ENCODE data around the gene COX6A1.
"Not testable (repeated sequence)": the region's sequence is repeated elsewhere in the genome, so short reads cannot be mapped to it uniquely, and the experiment has no call there.

The COX6A1 gene

DNA sequence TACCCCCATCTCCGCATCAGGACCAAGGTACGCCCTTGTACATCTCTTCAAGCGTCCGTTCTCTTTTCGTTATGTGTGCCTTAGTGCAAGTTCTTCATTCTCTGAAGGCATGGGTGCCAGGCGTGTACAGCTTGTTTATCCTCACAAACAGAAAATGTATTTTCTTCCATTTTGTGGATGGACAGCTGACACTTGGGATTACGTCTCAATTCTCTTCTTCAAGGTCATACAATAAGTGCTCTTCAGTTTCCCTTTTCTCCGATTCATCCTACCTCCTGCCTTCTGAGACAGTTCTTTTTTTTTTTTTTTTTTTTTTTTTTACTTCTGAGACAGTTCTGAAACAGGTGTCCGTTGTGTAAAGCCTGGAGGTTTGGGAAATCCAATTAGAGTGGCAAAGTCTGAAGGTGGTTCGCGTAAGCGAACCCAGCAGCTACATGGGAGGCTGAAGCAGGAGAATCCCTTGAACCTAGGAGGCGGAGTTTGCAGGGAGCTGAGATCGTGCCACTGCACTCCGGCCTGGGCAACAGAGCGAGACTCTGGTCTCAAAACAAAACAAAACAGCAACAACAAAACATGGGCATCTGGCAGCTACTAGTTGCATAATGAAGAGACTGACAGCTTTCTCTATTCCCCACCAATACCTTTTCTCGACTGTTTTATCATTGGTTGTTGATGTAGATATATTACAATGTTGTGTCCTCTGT lies 734 bp downstream of the COX6A1 start:
- in situ Hi-C loops (cut with HindIII; ENCODE audit: low pct_unique_long_range_greater_than_20kb, low sequenced_read_pairs) = no loop called here
- no peak for DNase-seq (ENCODE audit: low read depth in 1 of 2, low spot score in 1 of 2)
- no peak for TF ChIP-seq JUND (IDR thresholded peaks at IDR 0.05; ENCODE audit: low read depth)

DNA sequence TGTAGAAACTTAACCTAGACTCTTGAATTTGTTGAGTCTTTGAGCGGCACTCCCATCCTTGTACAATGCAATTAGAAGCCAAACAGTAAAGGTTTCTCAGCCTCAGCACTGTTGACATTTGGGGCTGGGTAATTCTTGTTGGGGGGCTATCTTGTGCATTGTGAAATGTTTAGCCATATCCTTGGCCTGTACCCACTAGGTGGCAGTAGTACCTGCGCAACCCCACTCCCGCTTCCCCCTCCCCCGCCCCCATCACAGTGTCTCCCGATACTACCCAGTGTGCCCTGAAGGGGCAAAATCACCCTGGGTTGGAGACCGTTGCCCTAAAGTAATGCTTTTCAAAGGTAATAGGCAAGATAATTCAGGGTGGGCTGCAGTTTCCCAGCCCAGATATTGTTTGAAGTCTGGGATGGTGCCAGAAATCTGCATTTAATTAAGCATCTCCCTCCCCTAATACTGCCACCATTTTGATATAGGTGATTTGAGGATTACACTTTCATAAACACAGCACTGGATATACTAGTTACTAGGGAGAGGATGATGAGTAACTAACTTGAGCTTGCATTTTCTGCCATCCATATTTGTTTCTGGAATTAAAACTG lies 1.8 kb downstream of the COX6A1 start:
- in situ Hi-C loops (cut with HindIII; ENCODE audit: low pct_unique_long_range_greater_than_20kb, low sequenced_read_pairs) = no loop called here
- no peak for TF ChIP-seq JUND (IDR thresholded peaks at IDR 0.05; ENCODE audit: low read depth)
- DNase-seq (ENCODE audit: low read depth in 1 of 2, low spot score in 1 of 2) = peak; percentile 74 to 79

DNA sequence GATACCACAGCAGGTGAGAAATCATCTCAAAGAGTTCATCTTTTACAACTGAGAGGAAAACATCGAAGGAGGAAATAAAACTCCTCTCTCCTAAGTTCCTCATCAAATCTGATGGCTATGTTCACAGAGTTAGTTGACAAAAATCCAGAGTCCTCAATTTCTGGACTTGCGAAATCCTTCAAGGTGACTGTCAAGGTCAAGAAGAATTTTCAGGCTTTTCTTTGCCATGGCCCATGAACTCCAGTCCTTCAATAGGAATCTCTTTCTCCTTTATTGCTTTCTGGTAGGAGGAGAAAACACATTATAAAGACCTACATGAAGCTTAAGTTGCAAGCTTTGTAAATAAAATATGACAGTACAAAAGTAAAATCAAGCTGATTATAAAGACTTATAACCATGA lies 6.8 kb downstream of the COX6A1 start:
- TF ChIP-seq JUND (IDR thresholded peaks at IDR 0.05; ENCODE audit: low read depth) = no peak
- in situ Hi-C loops (cut with HindIII; ENCODE audit: low pct_unique_long_range_greater_than_20kb, low sequenced_read_pairs) = no loop called here
- no peak for DNase-seq (ENCODE audit: low read depth in 1 of 2, low spot score in 1 of 2)

DNA sequence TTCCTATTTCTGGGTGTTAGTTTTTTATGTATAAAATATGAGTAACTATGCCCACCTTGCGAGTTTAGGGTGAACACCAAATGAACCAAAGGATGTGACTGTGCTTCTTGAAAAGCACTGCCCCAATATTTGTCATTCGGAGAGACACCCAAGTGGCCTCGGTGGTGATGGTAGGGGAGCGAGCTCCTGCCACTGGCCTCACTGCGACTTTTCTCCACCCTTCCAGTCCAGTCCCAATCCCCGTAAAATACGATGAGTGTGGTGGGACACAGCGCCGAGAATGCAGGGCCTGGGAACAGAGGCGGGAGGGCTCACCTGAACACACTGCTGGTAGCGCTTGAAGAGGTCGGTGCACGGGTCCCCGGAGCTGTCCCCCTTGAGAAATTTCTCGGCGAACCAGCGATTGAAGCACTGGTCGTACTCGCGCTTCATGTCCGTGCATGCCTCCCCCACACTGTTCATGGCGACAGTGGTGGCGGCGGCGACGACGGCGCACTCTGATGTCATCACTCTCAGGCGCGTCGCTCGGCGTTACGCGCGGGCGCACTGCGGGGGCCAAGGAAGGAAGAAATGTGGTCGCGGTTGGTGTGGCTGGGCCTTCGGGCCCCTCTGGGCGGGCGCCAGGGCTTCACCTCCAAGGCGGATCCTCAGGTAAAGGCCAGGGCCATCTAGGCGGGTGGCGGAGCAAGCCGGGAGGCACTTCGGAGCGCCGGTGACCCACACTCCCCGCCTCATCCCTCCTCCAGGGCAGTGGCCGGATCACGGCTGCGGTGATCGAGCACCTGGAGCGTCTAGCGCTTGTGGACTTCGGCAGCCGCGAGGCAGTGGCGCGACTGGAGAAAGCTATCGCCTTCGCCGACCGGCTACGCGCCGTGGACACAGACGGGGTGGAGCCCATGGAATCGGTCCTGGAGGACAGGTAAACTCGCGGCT lies 8.3 kb downstream of the COX6A1 start, which contains the start of the genes GATC and TRIAP1:
Gene GATC (plus strand): TSS at position 534 of the 933 bp plus-strand sequence. CDS start 37 bp downstream, at position 571.
Gene TRIAP1 (minus strand): TSS at position 474 of the 933 bp plus-strand sequence. CDS start 12 bp downstream, at position 462.
- in situ Hi-C loops (cut with HindIII; ENCODE audit: low pct_unique_long_range_greater_than_20kb, low sequenced_read_pairs) = no loop called here
- DNase-seq (ENCODE audit: low read depth in 1 of 2, low spot score in 1 of 2) = peak; percentile 67 to 92
- TF ChIP-seq JUND (IDR thresholded peaks at IDR 0.05; ENCODE audit: low read depth) = no peak

DNA sequence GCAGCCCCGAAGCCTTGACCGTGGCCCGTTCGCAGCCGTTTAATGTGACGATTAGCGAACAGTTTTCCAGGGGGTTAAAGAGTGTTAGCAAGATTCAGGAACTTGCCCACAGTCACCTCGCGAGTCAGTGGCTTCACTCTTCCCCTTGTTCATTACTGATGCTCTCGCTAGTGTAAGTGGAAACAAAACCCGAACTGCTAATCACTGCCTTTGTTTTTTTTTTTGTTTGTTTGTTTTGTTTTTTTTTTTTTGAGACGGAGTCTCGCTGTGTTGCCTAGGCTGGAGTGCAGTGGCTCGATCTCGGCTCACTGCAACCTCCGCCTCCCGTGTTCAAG lies 8.9 kb downstream of the COX6A1 start:
- in situ Hi-C loops (cut with HindIII; ENCODE audit: low pct_unique_long_range_greater_than_20kb, low sequenced_read_pairs) = not testable (repeated sequence)

DNA sequence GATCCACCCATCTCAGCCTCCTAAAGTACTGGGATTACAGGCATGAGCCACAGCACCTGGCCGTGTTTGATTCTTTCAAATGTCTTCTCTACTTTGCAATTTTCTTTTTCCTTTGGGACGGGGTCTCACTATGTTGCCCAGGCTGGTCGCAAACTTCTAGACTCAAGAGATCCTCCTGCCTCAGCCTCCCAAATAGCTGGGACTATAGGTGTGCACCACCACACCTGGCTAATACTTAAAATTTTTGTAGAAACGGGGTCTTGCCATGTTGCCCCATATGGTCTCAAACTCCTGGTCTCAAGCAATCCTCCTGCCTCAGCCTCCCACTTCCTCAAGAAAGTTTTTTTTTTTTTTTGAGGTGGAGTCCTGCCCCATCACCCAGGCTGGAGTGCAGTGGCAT lies 10.1 kb downstream of the COX6A1 start:
- in situ Hi-C loops (cut with HindIII; ENCODE audit: low pct_unique_long_range_greater_than_20kb, low sequenced_read_pairs) = no loop called here
- DNase-seq (ENCODE audit: low read depth in 1 of 2, low spot score in 1 of 2) = no peak

More for the DNA sequence above, 8.9 kb downstream of the COX6A1 start:
- not testable (repeated sequence) for DNase-seq (ENCODE audit: low read depth in 1 of 2, low spot score in 1 of 2)

DNA sequence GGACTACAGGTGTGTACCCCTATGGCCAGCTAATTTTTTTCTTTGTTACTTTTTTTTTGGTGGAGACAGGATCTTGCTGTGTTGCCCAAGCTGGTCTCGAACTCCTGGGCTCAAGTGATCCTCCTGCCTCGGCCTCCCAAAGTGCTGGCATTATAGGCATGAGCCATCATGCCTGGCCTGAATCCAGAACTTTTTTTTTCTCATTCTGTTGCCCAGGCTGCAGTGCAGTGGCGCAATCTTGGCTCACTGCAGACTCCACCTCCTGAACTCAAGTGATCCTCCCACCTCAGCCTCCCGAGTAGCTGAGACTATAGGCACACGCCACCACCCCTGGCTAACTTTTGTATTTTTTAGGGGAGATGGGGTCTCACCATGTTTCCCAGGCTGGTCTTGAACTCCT lies 14.6 kb downstream of the COX6A1 start:
- DNase-seq (ENCODE audit: low read depth in 1 of 2, low spot score in 1 of 2); in situ Hi-C loops (cut with HindIII; ENCODE audit: low pct_unique_long_range_greater_than_20kb, low sequenced_read_pairs): not testable (repeated sequence)

More for the DNA sequence above, 10.1 kb downstream of the COX6A1 start:
- no peak for TF ChIP-seq JUND (IDR thresholded peaks at IDR 0.05; ENCODE audit: low read depth)

DNA sequence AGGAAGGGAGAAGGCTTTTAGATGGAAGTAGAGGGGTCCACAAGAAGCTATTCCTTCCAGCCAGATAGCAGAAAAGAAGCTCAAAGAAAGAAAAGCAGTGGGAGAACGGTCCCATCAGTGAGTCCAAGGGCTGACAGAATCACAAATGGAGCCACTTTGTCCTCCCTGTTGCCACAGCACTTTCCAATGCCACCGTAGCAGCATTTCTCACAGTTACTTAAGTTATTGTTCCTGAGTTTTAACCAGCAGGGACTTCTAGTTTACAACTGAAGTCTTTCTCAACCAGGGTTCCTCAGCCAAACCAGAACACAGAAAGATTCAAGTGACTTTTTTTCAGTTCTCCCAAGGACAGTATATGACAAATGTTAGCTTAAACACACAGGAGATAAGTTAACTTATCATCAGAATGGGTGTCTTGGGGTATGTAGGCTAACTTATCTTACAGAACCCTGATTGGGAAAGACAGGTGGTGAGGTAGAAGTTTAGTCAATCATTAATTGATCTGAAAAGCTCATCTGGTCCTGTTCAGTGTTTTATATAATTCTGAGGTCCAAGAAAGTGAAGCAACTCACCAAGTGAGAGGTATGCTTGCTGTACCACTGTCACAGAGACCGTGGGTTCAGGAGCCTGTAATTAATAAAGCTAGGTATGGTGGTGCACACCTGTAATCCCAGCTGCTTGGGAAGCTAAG lies 15.3 kb downstream of the COX6A1 start:
- no peak for TF ChIP-seq JUND (IDR thresholded peaks at IDR 0.05; ENCODE audit: low read depth)
- no peak for DNase-seq (ENCODE audit: low read depth in 1 of 2, low spot score in 1 of 2)
- in situ Hi-C loops (cut with HindIII; ENCODE audit: low pct_unique_long_range_greater_than_20kb, low sequenced_read_pairs) = no loop called here

DNA sequence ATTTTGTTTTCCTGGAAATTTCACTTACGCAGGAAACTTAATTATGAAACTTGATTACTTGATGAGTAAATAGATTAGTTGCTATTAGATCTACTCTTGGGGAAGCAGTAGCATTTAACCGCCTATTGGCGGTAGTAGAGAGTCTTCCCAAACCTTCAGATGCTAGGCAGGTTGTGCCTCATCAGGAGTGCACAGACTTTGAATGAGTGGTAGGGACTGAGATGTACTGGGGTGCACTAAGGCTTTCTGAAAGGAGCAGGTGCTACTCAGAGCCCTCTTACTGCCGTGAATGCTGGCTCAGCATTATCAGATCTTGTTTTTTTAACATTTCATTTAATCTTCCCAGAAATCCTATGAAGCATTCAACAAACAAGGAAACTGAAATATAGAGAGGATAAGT lies 16.1 kb downstream of the COX6A1 start:
- in situ Hi-C loops (cut with HindIII; ENCODE audit: low pct_unique_long_range_greater_than_20kb, low sequenced_read_pairs) = no loop called here
- peak; percentile 41 to 68 for DNase-seq (ENCODE audit: low read depth in 1 of 2, low spot score in 1 of 2)
- no peak for TF ChIP-seq JUND (IDR thresholded peaks at IDR 0.05; ENCODE audit: low read depth)

DNA sequence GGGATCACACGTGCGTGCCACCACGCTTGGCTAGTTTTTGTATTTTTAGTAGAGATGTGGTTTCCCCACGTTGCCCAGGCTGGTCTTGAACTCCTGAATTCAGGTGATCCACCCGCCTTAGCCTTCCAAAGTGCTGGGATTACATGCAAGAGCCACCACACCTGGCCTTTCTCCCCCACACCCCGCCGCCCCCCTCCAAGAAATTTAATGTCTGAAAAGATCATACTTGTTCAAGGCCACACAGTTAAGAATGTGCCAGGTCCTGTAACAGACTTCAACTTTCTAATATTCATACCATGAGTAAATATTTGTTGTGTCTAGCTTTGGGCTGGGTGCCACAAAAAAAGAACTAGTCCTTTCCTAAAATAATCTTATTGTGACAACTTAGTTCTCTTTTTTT lies 17.4 kb downstream of the COX6A1 start:
- in situ Hi-C loops (cut with HindIII; ENCODE audit: low pct_unique_long_range_greater_than_20kb, low sequenced_read_pairs) = no loop called here
- DNase-seq (ENCODE audit: low read depth in 1 of 2, low spot score in 1 of 2) = no peak
- no peak for TF ChIP-seq JUND (IDR thresholded peaks at IDR 0.05; ENCODE audit: low read depth)

DNA sequence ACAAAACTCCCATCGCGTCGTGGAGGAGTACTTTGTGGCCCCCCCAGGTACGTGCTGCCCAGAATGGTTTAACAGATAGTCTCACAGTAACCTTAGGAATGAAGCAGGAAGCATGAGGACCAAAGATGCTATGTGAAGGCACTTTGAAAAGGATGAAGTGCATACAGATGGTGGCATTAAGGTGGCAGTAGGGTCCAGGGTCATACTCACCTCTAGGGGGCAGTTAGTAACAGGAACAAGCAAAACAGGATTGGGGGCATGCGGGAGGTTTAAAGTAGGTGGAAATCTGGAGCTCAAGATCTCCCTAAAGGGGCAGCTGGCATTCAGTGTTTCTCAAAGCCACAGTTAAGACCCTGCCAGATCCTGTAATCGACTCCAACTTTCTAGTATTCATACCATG lies 19.2 kb downstream of the COX6A1 start:
- TF ChIP-seq JUND (IDR thresholded peaks at IDR 0.05; ENCODE audit: low read depth) = no peak
- in situ Hi-C loops (cut with HindIII; ENCODE audit: low pct_unique_long_range_greater_than_20kb, low sequenced_read_pairs) = no loop called here
- peak in 1 of 2 experiments; percentile 52 for DNase-seq (ENCODE audit: low read depth in 1 of 2, low spot score in 1 of 2)

DNA sequence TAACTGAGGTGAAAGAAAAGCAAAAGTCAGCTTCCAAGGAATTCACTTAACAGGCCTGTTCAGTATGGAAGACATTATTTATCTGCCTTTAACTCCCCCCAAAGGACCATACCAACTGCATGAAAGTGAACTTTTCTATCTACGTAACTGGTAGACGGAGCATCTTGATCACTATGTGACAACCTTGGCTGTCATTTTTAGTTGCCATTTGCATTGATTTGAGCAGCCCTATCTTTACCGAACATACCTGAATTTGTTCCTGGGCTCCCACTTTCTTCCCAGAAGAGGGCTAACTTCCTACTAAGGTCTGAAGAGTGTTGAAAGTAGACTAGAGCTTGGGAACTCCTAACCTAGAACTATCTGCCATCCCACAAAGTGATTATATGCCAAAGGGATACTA lies 22.2 kb downstream of the COX6A1 start:
- TF ChIP-seq JUND (IDR thresholded peaks at IDR 0.05; ENCODE audit: low read depth) = no peak
- in situ Hi-C loops (cut with HindIII; ENCODE audit: low pct_unique_long_range_greater_than_20kb, low sequenced_read_pairs) = no loop called here
- DNase-seq (ENCODE audit: low read depth in 1 of 2, low spot score in 1 of 2) = no peak
